ENCODE data around the gene GOLGA7B.

GOLGA7B gene

DNA sequence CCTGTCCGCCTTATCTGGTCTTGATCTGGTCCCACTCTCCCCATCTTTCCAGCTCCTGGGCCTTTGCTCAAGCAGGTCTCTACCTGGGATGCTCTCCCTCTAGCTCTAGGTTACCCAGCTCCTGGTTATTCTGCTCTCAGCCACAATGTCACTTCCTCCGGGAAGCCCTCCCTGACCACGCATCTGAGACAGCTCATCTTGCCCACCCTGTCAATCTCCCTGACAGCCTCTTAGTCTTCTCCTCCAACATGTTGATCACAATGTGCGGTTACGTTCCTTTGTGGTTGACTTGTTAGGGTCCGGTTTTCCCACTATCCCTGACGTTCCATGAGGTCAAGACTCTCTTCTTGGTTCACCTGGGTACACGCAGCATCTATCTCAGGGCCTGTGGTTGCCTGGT, 55.6 kb downstream of the GOLGA7B start:
- Histone ChIP-seq H3K4me3 (IDR thresholded peaks at IDR 0.05; ENCODE audit: insufficient read depth, low read depth, low read length) (no peak overlapping the region), H3K9ac (no peak overlapping the region), H3K4me1 (ENCODE audit: low read depth, poor library complexity, severe bottlenecking) (no peaks in the 10 kb centered on the region), H3K4me2 (no peak overlapping the region), H2AFZ (ENCODE audit: low read depth) (no peak overlapping the region), H3K79me2 (ENCODE audit: insufficient read depth, low read depth) (no peaks in the 10 kb centered on the region), H4K20me1 (ENCODE audit: insufficient read depth) (no peaks in the 10 kb centered on the region), H3K36me3 (ENCODE audit: insufficient read depth) (no peaks in the 10 kb centered on the region), H3K27me3 (ENCODE audit: insufficient read depth, low read depth) (peaks cover 43% of the 10 kb centered on the region), H3K27ac (no peak overlapping the region)
- TF ChIP-seq, protein P1, sequence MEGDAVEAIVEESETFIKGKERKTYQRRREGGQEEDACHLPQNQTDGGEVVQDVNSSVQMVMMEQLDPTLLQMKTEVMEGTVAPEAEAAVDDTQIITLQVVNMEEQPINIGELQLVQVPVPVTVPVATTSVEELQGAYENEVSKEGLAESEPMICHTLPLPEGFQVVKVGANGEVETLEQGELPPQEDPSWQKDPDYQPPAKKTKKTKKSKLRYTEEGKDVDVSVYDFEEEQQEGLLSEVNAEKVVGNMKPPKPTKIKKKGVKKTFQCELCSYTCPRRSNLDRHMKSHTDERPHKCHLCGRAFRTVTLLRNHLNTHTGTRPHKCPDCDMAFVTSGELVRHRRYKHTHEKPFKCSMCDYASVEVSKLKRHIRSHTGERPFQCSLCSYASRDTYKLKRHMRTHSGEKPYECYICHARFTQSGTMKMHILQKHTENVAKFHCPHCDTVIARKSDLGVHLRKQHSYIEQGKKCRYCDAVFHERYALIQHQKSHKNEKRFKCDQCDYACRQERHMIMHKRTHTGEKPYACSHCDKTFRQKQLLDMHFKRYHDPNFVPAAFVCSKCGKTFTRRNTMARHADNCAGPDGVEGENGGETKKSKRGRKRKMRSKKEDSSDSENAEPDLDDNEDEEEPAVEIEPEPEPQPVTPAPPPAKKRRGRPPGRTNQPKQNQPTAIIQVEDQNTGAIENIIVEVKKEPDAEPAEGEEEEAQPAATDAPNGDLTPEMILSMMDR (conservative IDR thresholded peaks at IDR 0.05; ENCODE audit: low read depth, low read length) = no peak

DNA sequence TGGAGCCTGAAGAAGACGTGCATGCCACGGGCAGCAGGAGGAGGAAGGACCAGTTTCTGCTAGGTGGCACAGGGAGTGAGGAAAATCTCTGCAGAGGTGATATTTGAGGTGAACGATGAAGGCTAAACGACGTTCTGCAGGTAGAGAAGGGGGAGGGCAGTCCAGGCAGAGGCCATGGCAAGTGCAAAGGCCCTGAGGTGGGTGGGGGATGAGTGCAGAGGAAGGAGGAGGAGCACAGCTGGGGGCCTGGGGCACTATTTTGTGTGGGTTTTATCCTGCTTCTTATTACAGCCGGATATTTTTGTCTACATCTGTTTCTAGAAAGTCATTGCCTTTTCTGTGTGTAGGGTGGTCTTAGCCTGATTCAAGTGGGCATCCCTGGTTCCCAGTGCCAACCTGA, 57.6 kb downstream of the GOLGA7B start:
- no peaks in the 10 kb centered on the region for H3K79me2 ChIP-seq (ENCODE audit: insufficient read depth, low read depth)
- H3K4me2 ChIP-seq = no peak overlapping the region
- no peak overlapping the region for H3K27ac ChIP-seq
- H3K4me3 ChIP-seq (IDR thresholded peaks at IDR 0.05; ENCODE audit: insufficient read depth, low read depth, low read length) = no peak overlapping the region
- H3K36me3 ChIP-seq (ENCODE audit: insufficient read depth) = no peaks in the 10 kb centered on the region
- H4K20me1 ChIP-seq (ENCODE audit: insufficient read depth) = no peaks in the 10 kb centered on the region
- H3K4me1 ChIP-seq (ENCODE audit: low read depth, poor library complexity, severe bottlenecking) = no peaks in the 10 kb centered on the region
- peaks cover 43% of the 10 kb centered on the region for H3K27me3 ChIP-seq (ENCODE audit: insufficient read depth, low read depth)
- H3K9ac ChIP-seq = no peak overlapping the region
- H2AFZ ChIP-seq (ENCODE audit: low read depth) = no peak overlapping the region
- TF ChIP-seq, protein P1 (conservative IDR thresholded peaks at IDR 0.05; ENCODE audit: low read depth, low read length) = no peak

DNA sequence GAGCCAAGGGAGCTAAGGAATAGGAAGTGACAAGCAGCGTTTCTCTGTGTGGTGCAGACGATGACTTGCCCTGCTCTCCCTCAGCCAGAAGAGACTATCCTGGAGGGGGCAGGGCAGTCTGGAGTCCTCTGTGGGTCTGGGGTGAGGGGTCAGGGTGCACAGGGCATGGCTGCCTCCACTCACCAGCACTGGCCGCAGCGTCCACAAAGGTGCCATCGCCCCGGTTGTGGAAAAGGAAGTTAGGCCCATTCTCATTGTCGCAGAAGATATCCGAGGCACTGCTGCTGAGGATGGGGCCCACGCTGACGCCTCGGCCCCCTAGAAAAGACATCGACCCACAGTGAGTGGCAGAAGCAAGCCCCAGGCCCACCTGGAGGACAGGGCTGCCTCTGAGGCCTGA, 58.2 kb downstream of the GOLGA7B start:
- no peaks in the 10 kb centered on the region for H3K79me2 ChIP-seq (ENCODE audit: insufficient read depth, low read depth)
- H3K27me3 ChIP-seq (ENCODE audit: insufficient read depth, low read depth) = peaks cover 42% of the 10 kb centered on the region
- H3K36me3 ChIP-seq (ENCODE audit: insufficient read depth) = no peaks in the 10 kb centered on the region
- H3K4me1 ChIP-seq (ENCODE audit: low read depth, poor library complexity, severe bottlenecking) = no peaks in the 10 kb centered on the region
- no peak overlapping the region for H2AFZ ChIP-seq (ENCODE audit: low read depth)
- H3K27ac ChIP-seq = no peak overlapping the region
- TF ChIP-seq, protein P1 (conservative IDR thresholded peaks at IDR 0.05; ENCODE audit: low read depth, low read length) = no peak
- H3K4me2 ChIP-seq = no peak overlapping the region
- H4K20me1 ChIP-seq (ENCODE audit: insufficient read depth) = no peaks in the 10 kb centered on the region
- H3K9ac ChIP-seq = no peak overlapping the region
- H3K4me3 ChIP-seq (IDR thresholded peaks at IDR 0.05; ENCODE audit: insufficient read depth, low read depth, low read length) = no peak overlapping the region

DNA sequence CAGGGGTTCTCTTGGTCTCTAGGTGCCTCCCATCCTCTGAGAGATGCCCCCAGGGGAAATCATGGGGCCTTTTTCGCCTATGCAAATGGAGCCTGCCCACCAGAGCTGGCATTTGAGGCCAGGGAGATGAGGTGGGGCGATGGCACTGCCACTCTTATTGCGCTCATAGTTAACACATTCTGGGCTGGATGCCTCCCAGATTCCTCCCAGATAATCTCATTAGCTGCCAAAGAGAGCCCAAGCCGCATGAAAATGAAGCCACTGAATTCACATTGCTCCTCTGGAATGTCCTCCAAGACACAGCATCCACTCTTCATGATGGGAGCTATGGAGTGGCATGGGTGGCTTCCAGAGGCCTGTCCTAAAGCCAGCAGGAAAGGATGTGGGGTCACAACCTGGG, 61.0 kb downstream of the GOLGA7B start:
- Histone ChIP-seq H3K79me2 (ENCODE audit: insufficient read depth, low read depth) (no peaks in the 10 kb centered on the region), H3K27ac (no peak overlapping the region), H2AFZ (ENCODE audit: low read depth) (no peak overlapping the region), H3K4me3 (IDR thresholded peaks at IDR 0.05; ENCODE audit: insufficient read depth, low read depth, low read length) (no peak overlapping the region), H3K4me1 (ENCODE audit: low read depth, poor library complexity, severe bottlenecking) (no peaks in the 10 kb centered on the region), H4K20me1 (ENCODE audit: insufficient read depth) (no peaks in the 10 kb centered on the region), H3K4me2 (no peak overlapping the region), H3K36me3 (ENCODE audit: insufficient read depth) (no peaks in the 10 kb centered on the region), H3K9ac (no peak overlapping the region), H3K27me3 (ENCODE audit: insufficient read depth, low read depth) (peaks cover 38% of the 10 kb centered on the region; the same call in 1 of the 2 replicates)
- TF ChIP-seq, protein P1 (conservative IDR thresholded peaks at IDR 0.05; ENCODE audit: low read depth, low read length) = no peak

All from KMS-11 (cell line).